Keratinocyte (primary cell): ENCODE results near the gene MEG3. TPM values are rescaled to one million over a fixed set of nuclear protein-coding genes. Genes with fewer than 3 reads are reported as not detected.

Experiments used
- DNase-seq: peaks from one replicate; pipeline ENCODE4 v3.0.0-alpha.2; 2011; ENCODE audit warnings: low read depth, missing footprints, low spot score
- FAIRE-seq: peaks from 2 replicates; lab custom pipeline; 2011; peaks lifted over from hg19 to GRCh38; lab: Jason Lieb, UNC
- H2AFZ ChIP-seq: 2 replicates; pipeline ENCODE4 v1.6.0; 2012; ENCODE audit warnings: low read length, control low read depth, inconsistent platforms; ENCODE audit not compliant: control insufficient read depth
- H3K27ac ChIP-seq: 2 replicates; pipeline ENCODE4 v1.5.1; 2011; ENCODE audit warnings: low read length; ENCODE audit not compliant: control insufficient read depth, insufficient read depth
- H3K27me3 ChIP-seq: 3 replicates; pipeline ENCODE4 v1.6.0; 2011; ENCODE audit warnings: low read length; ENCODE audit not compliant: control insufficient read depth, insufficient read depth; ENCODE audit errors: extremely low read depth
- H3K36me3 ChIP-seq, 2 experiments: 2 replicates in 1 of 2; 3 replicates in 1 of 2; pipeline ENCODE4 v1.5.1; 2011; ENCODE audit warnings: low read length in 2 of 2, mild to moderate bottlenecking in 1 of 2; ENCODE audit not compliant: control insufficient read depth in 2 of 2, insufficient read depth in 2 of 2; ENCODE audit errors: extremely low read depth in 1 of 2
- H3K4me1 ChIP-seq: 3 replicates; pipeline ENCODE4 v1.5.1; 2011; ENCODE audit warnings: low read length; ENCODE audit not compliant: control insufficient read depth, insufficient read depth; ENCODE audit errors: extremely low read depth
- H3K4me2 ChIP-seq: 3 replicates; pipeline ENCODE4 v1.6.0; 2011; ENCODE audit warnings: low read depth, low read length; ENCODE audit not compliant: control insufficient read depth, insufficient read depth; ENCODE audit errors: extremely low read depth
- H3K4me3 ChIP-seq, 3 experiments: fragments of 200-600 bp in 1 of 3; sonication (generic) in 1 of 3; 2 replicates in 2 of 3; 3 replicates in 1 of 3; pipeline ENCODE4 v1.5.1; 2011 to 2016; ENCODE audit warnings: low read length in 3 of 3, mild to moderate bottlenecking in 3 of 3, control low read depth in 2 of 3, inconsistent platforms in 1 of 3, low read depth in 1 of 3, mixed read lengths in 1 of 3, mixed run types in 1 of 3, moderate library complexity in 1 of 3; ENCODE audit not compliant: control insufficient read depth in 2 of 3, insufficient read depth in 2 of 3; ENCODE audit errors: extremely low read depth in 1 of 3
- H3K79me2 ChIP-seq: 2 replicates; pipeline ENCODE4 v1.6.0; 2012; ENCODE audit warnings: low read length; ENCODE audit not compliant: control insufficient read depth, insufficient read depth
- H3K9ac ChIP-seq: 3 replicates; pipeline ENCODE4 v1.6.0; 2011; ENCODE audit warnings: low read length; ENCODE audit not compliant: control insufficient read depth, insufficient read depth; ENCODE audit errors: extremely low read depth
- H3K9me1 ChIP-seq: 3 replicates; pipeline ENCODE4 v1.6.0; 2011; ENCODE audit warnings: low read length; ENCODE audit not compliant: control insufficient read depth, insufficient read depth; ENCODE audit errors: extremely low read depth
- H3K9me3 ChIP-seq: 2 replicates; pipeline ENCODE4 v1.5.1; 2012; ENCODE audit warnings: low read depth, low read length; ENCODE audit not compliant: control insufficient read depth
- H4K20me1 ChIP-seq: 3 replicates; pipeline ENCODE4 v1.6.0; 2011; ENCODE audit warnings: low read length; ENCODE audit not compliant: control insufficient read depth, insufficient read depth; ENCODE audit errors: extremely low read depth
- CTCF ChIP-seq, 3 experiments: IDR thresholded peaks in 1 of 3; conservative IDR thresholded peaks in 1 of 3; optimal IDR thresholded peaks in 1 of 3; 2 replicates in 2 of 3; 3 replicates in 1 of 3; pipeline versions ENCODE3 to v1.5.1; 2011; ENCODE audit warnings: low read length in 3 of 3, mild to moderate bottlenecking in 3 of 3, moderate library complexity in 2 of 3, control low read depth in 1 of 3, inconsistent platforms in 1 of 3; ENCODE audit not compliant: insufficient read depth in 2 of 3; ENCODE audit errors: extremely low read depth in 1 of 3
- EZH2 ChIP-seq: IDR thresholded peaks from one replicate; pipeline ENCODE4 v1.6.1; 2012; ENCODE audit warnings: inconsistent platforms, mild to moderate bottlenecking, low read length, moderate library complexity
- dilution Hi-C: fragments of 300-500 bp; cut with MboI; formaldehyde crosslinking; loops from one replicate; pipeline ENCODE4 v1.7.0; 2020; ENCODE audit warnings: low sequenced_read_pairs; ENCODE audit not compliant: extremely low pct_ligation_motif_present
- polyA plus RNA-seq, 5 experiments: library from polyadenylated mRNA; depleted of rRNA in 3 of 5; stranded (reverse) in 3 of 5; stranded (forward) in 1 of 5; unstranded in 1 of 5; fragments of >200 nt; gene quantifications; 1 replicate in 1 of 5; 2 replicates in 3 of 5; 3 replicates in 1 of 5; pipeline versions ENCODE4 v1.2.1 to v1.2.3, GENCODE V29; 2011 to 2012; ENCODE audit warnings: missing spikeins in 2 of 5, low read depth in 1 of 5, low replicate concordance in 1 of 5

MEG3 gene
- polyA plus RNA-seq, 1 donor (not counting 4 experiments of a cell fraction or from before 2014, with no cell fraction given): 5.6 TPM

- Histone ChIP-seq H2AFZ (no peak overlapping the region), H3K27me3 (peaks cover 49% of the 10 kb centered on the region), H3K9me3 (no peaks in the 10 kb centered on the region), H4K20me1 (peaks cover 3% of the 10 kb centered on the region), H3K79me2 (no peaks in the 10 kb centered on the region), H3K4me2 (no peak overlapping the region), H3K4me3 (no peak overlapping the region), H3K4me1 (no peaks in the 10 kb centered on the region), H3K9me1 (no peaks in the 10 kb centered on the region), H3K36me3 (no peaks in the 10 kb centered on the region), H3K9ac (no peak overlapping the region), H3K27ac (no peak overlapping the region)
- FAIRE-seq (no peak), DNase-seq (no peak)
- TF ChIP-seq EZH2 (no peak), CTCF (optimal IDR thresholded peaks at IDR 0.05 in 1 of 3, IDR thresholded peaks at IDR 0.05 in 1 of 3, conservative IDR thresholded peaks at IDR 0.05 in 1 of 3; ENCODE audit: extremely low read depth in 1 of 3, insufficient read depth in 2 of 3, low read length in 3 of 3) (no peak)
- dilution Hi-C loops: no loop called here
Measured at GRCh38 chr14:100782516-100783320, 43.2 kb upstream of the MEG3 start.

GRCh38 chr14:100783630-100784370 is 42.1 kb upstream of the MEG3 start:
- Histone ChIP-seq H3K9me3 (no peaks in the 10 kb centered on the region), H3K9me1 (no peaks in the 10 kb centered on the region), H3K27ac (no peak overlapping the region), H3K4me2 (no peak overlapping the region), H3K9ac (no peak overlapping the region), H4K20me1 (peaks cover 3% of the 10 kb centered on the region), H3K4me3 (no peak overlapping the region), H3K79me2 (no peaks in the 10 kb centered on the region), H3K4me1 (no peaks in the 10 kb centered on the region), H2AFZ (no peak overlapping the region), H3K27me3 (peaks cover 38% of the 10 kb centered on the region), H3K36me3 (no peaks in the 10 kb centered on the region)
- dilution Hi-C loops: no loop called here
- DNase-seq: no peak
- FAIRE-seq: no peak
- TF ChIP-seq CTCF (optimal IDR thresholded peaks at IDR 0.05 in 1 of 3, IDR thresholded peaks at IDR 0.05 in 1 of 3, conservative IDR thresholded peaks at IDR 0.05 in 1 of 3; ENCODE audit: extremely low read depth in 1 of 3, insufficient read depth in 2 of 3, low read length in 3 of 3) (no peak), EZH2 (no peak)
